NCI-H146 treated with DMSO at 0.1 percent for 48 hours (cell line): ENCODE measurements around the gene CNFN.
A peak's percentile ranks its signal among the peaks of the same experiment; 100 is the strongest.

Experiments
- DNase-seq: peaks from one replicate; lab custom pipeline; 2025; ENCODE audit not compliant: unreplicated experiment; lab: John Stamatoyannopoulos, UW

Gene CNFN, protein sequence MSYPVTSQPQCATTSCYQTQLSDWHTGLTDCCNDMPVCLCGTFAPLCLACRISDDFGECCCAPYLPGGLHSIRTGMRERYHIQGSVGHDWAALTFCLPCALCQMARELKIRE

DNA sequence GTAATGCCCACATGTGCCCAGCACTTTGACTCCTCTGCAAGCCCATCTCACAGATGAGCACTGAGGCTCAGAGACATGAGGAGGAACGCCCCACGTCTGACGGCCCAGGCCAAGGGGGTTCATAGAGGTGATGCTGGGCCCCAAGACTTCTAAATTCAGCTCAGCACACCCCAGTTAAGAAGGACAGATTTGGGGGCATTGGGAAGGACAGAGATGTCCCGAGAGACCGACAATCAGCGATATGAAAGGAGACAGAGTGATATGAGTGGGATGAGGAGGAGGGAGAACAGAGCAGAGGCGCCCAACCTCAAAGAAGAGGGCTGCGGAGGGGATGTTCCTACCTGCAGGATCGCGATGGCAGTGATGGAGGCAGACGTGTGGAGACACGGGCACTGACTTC, at the start of gene CNFN:
Gene CNFN, minus strand, starts transcription at position 399 of the 400 bp plus-strand sequence. CDS start 1,260 bp downstream, outside the sequence.
- no peak for DNase-seq

DNA sequence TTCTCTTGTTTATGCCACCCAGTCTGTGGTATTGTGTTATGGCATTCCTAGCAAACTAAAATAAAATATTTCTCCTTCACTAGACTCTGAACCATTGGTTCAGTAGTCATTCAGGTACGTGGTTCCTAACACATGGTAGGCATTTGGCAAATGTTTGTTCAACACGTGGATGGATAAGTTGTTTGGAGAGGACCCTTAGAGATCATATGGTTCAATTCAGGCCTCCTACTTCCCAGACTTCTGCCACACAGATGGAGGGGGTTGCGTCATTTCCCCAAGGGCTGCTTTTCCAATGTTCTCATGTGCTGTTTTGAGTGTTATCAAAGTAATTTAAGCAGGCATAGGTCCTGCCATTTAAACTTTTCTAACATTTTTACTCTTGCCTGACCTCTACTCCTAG, 45.9 kb upstream of the CNFN start:
- no peak for DNase-seq

DNA sequence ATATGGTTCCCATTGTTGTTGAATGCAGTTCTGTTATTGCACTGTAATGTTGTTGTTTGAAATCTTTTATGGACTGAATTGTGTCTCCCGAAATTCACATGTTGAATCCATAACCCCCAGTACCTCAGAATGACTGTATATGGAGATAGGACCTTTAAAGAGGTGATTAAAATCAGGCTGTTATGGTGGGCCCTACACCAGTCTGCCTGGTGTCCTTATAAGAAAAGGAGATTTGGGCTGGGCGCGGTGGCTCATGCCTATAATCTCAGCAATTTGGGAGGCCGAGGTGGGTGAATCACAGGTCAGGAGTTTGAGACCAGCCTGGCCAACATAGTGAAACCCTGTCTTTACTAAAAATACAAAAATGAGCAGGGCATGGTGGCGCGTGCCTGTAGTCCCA, 45.2 kb upstream of the CNFN start:
- DNase-seq: no peak

DNA sequence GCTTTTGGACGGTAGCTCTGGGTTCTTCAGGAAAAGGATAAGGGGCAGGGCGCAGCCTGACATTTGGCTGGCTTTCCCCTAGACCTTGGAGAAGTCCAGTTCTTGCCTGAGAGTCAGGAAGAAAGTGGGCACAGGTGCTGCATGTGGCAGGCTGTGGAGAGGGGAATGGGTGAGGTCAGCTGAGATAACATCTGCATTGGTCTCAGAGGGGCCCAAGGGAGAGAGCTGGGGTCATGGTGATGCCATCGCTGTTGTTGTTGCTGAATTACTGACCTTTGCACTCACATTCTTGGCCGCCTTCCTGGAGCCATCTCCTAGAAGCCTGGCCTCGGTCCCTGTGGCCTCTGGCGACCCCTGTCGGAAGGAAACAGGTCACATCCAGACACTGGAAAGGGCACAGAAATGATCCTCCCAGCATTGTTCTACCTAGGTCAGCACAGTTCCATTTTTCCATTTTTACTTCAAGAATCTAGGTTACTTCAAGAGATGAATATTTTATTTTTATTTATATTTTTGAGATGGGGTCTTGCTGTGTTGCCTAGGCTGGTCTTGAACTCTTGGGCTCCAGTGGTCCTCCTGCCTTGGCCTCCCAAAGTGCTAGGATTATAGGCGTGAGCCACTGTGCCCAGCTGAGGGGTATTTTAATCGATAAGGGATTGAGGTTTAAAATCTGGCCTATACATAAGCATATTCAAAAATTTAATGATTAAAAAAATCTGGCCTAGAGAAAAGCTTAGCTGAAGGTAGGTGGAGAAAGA, 43.6 kb upstream of the CNFN start:
- DNase-seq: peak; percentile 78

DNA sequence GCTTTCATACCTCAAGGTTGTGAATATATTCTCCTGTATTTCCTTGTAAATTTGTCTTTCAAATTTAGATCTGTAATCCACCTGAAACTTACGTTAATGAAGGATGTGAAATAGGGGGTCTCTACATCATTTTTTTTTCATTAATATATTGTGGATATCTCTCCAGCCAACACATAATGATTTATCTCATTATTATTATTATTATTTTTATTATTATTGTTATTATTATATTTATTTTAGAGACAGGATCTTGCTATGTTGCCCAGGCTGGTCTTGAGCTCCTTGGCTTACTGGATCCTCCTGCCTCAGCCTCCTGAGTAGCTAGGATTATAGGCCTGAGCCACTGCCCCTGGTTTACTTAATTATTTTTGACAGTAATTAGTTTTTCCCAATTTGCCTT, 41.4 kb upstream of the CNFN start:
- DNase-seq: no peak

DNA sequence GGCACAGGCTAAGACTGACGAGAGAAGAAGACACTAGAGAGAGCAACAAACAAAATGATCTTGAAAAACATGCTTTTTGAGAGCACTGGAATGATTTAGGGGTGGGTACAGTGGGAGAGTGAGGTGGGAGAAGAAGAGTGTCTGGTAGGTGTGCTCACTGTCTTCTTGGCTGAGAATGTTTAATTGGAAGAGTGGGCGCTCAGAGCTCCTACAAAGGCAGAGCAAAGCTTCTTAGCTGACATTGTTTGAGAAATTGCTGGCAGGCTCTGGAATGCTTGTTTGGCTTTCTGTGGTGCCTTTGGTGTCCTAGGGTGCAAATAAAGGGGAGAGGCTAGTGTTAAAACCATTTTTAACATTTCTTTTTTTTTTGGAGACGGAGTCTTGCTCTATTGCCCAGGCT, 38.6 kb upstream of the CNFN start:
- DNase-seq: no peak

DNA sequence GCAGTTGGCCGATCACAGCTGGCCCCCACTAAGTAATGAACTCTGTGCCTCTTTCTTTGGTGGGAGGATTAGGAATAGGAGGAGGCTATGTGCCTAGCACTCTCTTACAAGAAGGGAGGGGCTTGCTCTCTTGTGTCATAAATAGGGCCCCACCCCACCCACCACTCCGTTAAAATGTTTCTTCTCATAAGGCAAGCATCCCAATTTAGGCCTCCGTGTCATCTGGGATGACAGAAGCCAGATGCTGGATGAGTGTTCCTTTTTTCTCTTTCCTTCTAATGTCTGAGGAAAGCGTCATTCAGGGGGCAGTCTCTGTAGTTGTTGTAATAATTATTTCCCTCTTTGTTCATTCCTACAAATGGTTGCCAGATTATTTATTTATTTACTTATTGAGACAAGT, 37.2 kb upstream of the CNFN start, which contains the start of gene LIPE:
Gene LIPE, minus strand, starts transcription at position 76 of the 400 bp plus-strand sequence. CDS start 239 bp downstream, outside the sequence.
- no peak for DNase-seq

DNA sequence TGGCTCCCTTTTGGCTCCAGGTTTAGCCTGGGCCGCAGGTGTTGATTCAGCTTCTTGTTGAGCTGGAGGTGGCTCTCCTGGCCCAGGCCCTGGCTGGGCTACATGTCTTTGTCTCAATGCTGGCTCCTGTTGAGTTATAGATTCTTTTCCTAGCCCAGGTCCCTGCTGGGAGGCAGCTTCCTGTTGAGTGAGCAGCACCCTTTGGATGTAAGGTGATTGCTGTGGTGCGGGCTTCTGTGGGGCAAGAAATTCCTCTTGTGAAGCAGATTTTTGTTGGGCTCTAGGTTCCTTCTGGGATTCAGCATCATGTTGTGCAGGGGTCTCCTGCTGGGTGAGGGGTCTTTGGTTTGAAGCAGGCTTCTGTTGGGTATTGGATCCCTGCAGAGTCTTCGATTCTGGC, 36.5 kb upstream of the CNFN start:
- DNase-seq: peak; percentile 71

DNA sequence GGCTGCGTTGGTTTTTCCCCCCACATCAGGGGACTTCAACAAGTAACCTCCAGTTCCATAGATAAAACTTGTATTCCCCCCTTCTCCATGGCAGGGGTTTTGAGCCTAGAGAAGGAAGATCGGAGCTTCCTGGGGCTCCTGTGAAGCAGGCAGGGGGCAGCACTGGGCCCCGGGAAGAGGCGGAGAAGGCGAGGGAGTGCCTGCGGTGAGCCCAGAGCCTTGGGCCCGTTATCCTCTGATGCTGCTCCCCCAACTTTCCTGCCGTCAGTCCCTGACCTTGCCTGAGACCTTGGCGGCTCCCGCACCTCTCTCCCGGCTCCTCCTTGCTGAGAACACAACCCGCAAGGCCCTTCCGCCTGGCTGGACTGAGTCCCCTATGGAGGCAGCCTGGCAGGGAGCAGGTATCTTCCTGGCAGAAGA, 34.6 kb upstream of the CNFN start:
- no peak for DNase-seq

DNA sequence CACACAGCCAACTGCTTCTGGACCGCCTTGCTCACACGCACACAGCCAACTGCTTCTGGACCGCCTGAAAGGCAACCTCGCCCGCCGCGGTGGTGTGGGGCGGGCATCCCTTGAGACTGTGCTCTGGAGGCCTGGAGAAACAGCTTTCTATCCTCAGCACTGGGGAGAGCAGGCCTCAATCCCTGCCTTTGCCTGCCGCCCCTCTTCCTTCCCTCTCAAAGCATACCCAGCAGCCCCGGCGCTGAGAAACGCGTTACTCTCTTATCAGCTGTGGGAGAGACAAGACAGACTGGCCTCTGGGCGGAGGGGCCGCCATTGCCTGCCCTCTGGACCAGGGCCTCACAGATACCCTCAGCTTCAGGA, 34.2 kb upstream of the CNFN start:
- no peak for DNase-seq

DNA sequence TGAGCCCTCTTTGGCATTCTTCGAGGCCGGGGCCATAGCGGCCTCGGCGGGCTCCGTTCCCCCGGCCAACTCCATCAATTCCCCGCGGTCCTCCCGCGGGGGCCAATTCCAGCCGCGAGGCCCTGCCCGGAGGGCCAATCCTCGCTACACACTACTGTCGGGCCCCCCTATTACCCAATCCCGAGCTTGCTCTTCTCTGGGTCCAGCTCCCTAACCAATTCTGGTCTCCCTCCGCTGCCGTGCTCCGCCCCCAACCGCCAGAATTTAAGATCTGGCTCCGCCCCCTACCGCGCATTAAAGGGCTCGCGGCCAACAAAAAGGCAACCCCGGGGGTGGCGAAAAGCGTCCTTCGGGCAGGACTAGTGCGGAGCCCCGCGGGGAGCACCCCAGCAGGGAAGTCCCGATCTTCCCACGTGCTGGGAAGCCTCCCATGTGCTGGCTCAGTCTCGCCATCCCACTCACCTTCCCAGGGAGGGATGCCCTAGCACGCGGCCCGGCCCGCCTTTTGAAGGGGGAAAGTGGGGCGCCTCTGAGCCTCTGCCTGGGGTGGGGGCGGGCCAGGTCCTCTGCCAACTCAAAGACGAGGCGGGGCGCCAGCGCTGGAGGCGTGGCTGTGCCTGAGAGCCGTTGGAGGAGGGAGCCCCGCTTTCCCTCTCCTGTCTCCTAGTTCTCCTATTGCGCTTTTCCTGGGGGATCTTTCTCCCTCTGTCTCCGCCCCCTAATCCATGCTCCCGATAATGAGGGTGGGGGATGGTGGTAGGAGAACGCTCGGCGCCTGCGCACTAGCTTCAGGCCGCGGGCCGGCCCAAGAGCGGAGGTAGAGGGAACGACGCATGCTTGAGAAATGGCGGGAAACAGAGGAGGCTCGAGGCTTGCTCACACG, 33.6 kb upstream of the CNFN start:
- peak; percentile 90 for DNase-seq

DNA sequence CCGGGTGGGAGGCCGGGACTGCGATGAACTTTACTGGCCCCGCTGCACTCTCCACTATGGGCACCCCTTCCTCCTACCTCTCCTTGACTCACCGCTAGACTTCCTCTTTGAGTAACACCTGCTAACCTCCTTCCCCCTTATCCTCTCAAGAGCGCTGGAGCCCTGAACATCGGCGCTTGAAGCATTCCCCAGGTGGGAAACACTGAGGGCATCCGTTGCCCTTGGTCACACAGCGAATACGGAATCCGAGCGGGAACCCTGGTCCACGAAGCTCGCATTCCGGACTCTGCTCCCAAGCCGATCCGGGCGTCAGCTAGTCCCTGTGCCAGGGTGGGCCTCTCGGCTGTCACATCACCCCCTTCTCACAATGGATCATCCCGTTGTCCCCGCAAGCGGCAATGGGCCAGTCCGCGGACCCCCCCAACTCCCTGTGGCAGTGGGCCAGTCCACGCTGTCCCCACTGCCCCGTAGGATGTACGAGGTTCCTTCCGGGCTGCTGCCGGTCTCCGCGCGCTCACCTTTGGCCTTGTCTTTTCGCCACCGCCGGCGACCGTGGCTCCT, 32.9 kb upstream of the CNFN start:
- peak; percentile 41 for DNase-seq

DNA sequence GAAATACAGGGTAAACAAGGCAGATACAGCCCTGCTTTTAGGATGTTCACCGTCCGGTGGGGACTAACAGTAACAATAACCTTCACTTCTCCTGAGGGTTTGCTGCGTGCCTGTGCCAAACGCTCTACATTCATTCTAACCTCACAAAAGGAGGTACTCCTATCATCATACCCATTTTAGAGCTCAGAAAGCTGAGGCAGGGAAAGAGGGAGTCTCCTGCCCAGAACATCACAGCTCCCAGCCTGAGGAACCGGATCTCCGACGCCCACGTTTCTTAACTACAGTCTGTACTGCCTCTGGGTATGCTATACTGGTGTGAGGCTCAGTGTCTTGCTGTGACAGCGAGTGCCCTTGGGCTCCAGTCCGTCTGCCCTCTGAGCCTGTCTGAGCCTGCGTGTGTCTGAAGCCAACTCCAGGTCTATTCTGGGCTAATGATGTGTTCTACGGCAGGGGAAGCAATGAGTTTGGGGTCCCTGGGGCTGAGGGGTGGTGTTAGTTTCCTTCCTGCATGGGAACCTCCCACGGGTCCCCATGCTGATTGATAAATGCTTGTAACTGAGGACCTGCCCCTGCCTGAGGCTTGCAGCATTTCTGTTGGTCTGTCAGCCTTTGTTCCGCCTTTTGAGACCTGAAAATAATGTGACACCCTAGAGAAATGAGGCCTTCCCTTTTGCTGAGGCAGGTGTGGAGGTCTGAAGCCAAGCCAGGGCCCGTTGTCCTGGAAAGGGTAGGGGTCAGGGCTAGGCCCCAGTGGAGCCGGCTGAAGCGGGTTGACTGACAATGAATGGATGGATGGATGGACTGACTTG, 32.2 kb upstream of the CNFN start:
- no peak for DNase-seq

DNA sequence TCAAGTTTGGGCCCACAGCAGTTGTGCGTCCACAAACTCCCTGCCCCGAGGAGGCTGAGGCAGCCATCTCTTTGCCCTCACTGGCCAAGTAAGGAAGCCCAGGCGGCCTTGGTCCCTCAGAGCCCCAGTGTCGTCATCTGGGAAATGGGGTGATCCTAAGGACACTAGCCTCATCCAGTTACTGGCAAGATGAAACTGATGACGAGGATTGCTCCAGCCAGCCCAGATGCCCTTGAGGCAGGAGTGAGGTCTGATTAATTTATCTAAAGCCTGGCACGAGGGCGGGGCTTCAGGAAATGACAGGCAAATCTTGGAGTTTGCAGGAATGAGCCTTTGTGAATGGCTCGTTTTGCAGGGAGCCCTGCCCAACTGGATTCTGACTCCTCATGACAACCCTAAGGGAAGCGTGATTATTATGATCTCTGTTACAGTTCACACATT, 31.5 kb upstream of the CNFN start:
- no peak for DNase-seq

DNA sequence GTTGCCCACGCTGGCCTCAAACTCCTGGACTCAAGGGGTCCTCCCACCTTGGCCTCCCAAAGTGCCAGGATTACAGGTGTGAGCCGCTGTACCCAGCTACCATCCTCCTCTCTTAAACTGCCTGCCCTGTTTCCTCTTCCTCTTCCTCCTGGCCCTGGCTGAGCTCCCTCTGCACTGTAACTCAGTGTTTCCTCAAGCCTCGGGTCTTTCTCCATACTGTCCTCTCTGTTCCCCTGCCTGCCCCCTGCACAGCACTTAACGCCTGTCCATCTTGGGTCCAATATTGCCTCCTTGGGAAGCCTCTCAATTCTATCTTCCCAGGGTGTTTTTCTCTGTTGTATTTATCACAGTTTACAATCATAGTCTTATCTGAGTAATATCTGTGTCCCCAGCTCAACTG, 31.0 kb upstream of the CNFN start:
- no peak for DNase-seq

DNA sequence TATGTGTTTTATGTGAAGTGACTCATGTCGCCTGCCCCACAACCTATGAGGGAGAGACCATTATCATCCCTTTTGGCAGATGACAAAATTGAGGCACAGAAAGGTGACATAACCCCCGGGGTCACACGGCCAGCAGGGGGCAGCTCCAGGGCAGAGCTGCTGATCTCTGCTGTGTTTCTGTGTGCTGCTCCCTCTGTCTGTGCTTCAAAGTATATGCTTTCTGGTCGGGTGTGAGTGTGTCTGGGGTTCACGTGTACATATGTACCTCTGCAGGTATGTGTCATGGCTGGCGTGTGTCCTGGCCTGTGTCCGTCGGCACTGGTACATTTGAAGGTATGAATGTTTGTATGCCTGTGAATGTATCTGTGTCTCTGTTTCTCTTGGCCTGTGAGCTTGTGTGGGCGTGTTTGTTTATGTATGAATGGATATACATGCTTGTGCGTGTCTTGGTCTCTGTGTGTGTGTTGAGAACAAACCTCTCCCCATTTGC, 30.0 kb upstream of the CNFN start:
- peak; percentile 6 for DNase-seq

DNA sequence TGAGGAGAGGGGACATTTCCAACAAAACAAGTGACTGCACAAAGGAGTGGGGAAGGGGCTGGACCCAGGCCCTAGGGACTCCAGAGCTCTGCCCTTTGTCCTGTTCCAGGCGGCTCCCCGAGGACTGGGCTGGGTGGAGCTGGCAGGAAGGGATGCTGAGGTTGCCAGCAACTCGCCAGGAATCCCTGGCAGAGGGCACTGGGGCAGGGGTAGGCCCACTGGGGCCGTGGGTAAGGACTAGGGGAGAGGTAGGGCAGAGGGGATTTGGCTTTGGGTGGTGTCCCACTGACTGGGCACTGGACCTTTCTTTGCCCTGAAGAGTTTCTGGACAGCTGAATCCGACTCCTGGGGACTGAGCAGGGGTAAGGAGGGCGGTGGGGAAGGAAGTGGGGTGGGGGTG, 29.2 kb upstream of the CNFN start:
- DNase-seq: no peak

DNA sequence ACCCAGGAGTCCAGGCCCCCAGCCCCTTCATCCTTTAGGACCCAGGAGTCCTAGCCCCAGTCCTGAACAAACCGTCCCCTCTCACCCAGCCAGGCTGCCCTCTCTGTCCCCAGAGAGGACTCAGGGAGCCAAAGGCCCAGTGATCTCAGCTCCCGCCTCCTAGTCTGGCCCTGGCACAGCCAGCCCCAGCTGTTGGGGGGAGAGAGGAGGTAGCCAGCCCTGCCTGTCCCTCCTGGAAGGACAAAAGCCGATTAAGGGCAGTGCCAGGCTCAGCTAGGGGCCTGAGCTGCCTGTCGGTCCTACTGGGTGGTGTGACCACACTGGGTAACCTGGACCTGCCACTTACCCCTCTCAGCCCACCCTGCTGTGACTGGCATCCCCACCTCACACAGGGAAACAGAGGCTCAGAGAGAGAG, 22.6 kb upstream of the CNFN start:
- no peak for DNase-seq

DNA sequence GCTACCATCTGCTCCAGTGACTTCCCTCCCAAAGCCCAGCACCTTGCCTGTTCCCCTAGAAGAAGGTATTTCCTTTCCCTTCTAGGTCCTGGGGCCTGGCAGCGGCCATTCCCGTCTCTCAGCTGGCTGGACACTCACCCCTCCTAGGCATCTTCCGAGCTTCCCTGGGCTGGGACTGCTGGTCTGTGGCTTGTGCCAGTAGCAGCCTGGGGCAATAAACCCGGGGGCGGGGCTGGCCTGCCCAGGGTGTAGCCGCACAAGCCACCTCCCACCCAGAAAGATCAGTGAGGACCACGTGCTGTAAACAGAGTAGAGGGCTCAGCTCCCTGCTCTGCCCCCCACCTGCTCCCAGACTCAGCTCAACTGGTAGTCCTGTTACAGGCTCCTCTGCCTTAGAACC, 22.1 kb upstream of the CNFN start:
- no peak for DNase-seq

DNA sequence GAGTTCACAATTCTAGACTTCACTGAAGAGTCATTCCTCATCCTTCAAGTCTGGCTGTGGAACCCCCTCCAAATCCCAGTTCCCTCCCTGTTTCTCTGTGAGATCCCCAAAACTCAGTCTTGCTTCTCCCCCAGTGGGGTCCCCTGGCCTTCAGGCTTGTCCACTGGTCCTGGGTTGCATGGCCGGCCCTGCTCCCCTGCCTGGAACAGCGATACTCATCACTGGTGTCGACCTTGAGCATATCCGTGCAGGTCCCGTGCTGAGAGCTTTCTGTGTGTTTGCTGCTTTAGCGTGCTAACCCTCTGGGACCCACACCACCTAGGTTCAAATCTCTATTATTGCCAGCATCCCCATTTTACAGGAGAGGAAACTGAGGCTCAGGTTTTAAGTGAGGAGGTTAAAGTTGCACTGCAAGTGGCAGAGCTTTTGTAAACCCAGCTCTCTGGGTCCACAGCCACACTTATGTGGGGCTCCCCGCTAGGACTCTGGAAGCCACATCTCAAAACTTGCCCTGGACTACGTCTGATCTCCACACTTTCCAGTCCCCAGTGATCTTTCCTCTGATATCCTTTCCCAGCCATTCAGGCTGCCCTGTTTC, 21.6 kb upstream of the CNFN start:
- DNase-seq: no peak
